Astrocyte of the spinal cord (primary cell): Measurements from ENCODE around the gene SESTD1.

Source experiments
- DNase-seq: peaks from one replicate; pipeline ENCODE4 v3.0.0; 2011; ENCODE audit warnings: low read depth, low spot score
- H3K4me3 ChIP-seq: 2 replicates; pipeline ENCODE4 v1.5.1; 2011; ENCODE audit warnings: low read depth, mild to moderate bottlenecking, low read length, moderate library complexity
- in situ Hi-C: cut with HindIII; loops from 2 replicates; pipeline ENCODE4 v1.10.0; 2017; ENCODE audit warnings: low sequenced_read_pairs
- TF ChIP-seq, protein P1 (sequence below): IDR thresholded peaks from 2 replicates; pipeline ENCODE4 v1.5.1; 2012; ENCODE audit warnings: low read depth, mild to moderate bottlenecking, low read length, inconsistent platforms

The SESTD1 gene

GRCh38 chr2:179234658-179235240 lies 29.9 kb downstream of the SESTD1 start:
- in situ Hi-C loops = no loop called here
- no peak for DNase-seq

DNA sequence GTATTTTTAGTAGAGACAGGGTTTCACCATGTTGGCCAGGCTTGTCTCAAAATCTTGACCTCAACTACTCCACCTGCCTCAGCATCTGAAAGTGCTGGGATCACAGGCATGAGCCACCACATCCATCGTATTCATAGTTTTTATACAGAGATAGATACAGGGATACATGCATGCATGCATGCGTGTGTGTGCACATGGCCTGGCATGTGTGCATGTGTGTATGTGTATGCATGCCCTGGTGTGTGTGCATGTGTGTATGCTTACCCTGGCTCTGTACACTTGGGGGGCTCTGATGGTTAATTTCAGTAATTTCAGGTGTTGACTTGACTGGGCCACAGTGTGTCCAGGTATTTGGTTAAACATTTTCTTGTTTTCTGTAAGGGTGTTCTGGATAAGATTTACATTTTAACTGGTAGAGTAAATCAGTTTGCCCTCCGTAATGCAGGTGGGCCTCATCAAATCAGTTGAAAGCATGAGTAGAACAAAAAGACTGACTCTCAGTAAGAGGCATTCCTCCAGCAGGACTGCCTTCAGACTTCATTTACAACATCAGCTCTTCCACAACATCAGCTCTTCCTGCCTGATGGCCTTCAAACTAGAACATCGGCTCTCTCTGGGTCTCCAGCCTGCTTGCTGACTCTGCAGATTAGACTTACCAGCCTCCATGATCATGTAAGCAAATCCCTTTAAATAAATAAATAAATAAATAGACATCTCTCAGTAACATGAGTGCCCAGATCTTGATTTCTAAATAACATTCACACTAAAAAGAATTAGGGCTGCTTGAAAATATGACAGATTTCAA lies 30.8 kb downstream of the SESTD1 start:
- in situ Hi-C loops = no loop called here
- H3K4me3 ChIP-seq = no peak overlapping the region
- TF ChIP-seq, protein P1, sequence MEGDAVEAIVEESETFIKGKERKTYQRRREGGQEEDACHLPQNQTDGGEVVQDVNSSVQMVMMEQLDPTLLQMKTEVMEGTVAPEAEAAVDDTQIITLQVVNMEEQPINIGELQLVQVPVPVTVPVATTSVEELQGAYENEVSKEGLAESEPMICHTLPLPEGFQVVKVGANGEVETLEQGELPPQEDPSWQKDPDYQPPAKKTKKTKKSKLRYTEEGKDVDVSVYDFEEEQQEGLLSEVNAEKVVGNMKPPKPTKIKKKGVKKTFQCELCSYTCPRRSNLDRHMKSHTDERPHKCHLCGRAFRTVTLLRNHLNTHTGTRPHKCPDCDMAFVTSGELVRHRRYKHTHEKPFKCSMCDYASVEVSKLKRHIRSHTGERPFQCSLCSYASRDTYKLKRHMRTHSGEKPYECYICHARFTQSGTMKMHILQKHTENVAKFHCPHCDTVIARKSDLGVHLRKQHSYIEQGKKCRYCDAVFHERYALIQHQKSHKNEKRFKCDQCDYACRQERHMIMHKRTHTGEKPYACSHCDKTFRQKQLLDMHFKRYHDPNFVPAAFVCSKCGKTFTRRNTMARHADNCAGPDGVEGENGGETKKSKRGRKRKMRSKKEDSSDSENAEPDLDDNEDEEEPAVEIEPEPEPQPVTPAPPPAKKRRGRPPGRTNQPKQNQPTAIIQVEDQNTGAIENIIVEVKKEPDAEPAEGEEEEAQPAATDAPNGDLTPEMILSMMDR = no peak
- no peak for DNase-seq

More at GRCh38 chr2:179234658-179235240, 29.9 kb downstream of the SESTD1 start:
- TF ChIP-seq, protein P1 = no peak
- no peak overlapping the region for H3K4me3 ChIP-seq

DNA sequence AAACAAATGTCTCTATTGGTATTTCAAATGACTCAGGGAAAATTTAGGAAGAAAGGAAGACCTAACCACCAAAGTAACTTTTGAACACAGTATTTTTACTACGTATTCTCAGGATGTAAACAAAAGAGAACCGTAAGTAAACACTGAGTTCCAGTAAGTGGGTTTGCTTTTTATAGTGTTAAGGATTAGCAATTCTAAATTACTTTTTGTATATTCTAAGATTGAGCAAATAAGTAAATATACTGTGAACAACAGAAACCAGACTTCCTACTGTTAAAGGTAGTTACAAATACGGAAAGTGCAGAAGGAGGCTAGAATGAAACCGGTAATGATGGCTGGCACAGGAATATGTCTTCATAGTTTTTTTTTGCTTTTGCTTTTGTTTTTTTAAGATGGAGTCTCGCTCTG lies 31.5 kb downstream of the SESTD1 start:
- in situ Hi-C loops = no loop called here
- no peak overlapping the region for H3K4me3 ChIP-seq
- TF ChIP-seq, protein P1 = no peak
- no peak for DNase-seq

DNA sequence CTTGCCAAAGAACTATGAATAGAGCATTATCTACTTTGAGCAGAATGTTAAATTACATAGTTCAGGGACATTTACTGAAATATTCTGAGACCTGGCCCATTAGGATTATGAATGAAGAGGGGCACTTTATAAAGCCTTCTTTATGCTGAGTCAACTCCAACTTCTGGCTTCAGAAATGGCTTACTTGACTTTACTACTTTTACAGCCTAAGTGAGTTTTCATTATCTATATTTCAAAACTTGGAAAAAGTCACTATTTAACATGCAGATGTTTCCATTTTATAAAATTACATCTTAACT lies 37.7 kb downstream of the SESTD1 start:
- no peak for DNase-seq
- in situ Hi-C loops = no loop called here
- TF ChIP-seq, protein P1 = no peak
- H3K4me3 ChIP-seq = no peak overlapping the region

DNA sequence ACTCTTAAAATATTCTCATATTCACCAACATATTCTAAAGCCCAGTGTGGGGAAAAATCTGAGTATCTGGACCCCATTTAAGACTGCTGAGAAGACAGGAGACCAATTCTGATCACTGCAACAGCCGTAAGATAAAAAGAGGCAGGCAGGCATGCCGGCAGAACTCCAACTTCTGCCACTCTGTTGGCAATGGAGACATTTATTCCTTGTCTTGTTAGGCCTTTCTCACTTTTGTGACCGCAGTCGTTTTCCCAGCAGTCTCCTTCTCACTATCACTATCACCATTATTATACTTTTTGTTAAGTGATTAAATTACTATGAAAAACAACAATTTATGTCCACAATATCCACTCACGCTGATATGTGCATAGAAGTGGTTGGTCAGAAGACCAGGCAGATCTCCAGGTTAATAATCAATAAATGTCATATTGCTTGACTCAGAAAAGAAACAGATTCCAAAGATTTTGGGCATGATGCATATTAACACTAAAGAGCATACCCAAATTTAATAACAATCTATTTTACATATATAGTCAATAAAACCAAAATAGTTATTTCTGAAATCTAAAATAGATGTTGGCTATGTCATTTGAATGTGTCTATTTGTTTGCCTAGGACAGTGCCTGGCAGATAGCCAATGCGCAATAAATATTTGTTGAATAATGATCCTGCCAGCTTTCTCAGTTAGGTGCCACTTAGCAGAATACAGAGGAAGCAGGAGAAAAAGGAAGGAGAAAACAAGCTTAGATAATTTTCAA lies 38.2 kb downstream of the SESTD1 start:
- H3K4me3 ChIP-seq = no peak overlapping the region
- TF ChIP-seq, protein P1 = no peak
- in situ Hi-C loops = no loop called here
- no peak for DNase-seq

DNA sequence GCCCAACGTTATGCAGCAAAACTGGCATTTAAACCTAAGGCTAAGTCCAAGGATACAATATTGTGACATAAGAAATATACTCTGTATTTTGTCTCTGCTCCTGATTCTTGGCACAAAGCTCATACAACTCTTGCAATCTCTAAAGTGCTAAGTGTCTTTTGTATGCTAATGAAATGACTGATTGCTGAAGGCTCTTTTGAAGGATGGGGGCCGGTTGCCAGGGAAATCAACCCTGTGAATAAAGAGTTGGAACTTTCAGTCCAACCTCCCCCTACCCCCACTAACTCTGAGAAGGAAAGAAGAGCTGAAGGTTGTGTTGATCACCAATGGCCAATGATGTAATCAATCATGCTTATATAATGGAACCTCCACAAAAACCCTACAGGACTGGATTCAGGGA lies 40.3 kb downstream of the SESTD1 start:
- DNase-seq = no peak
- TF ChIP-seq, protein P1 = no peak
- H3K4me3 ChIP-seq = no peak overlapping the region
- in situ Hi-C loops = no loop called here
